Panc1 (cell line): ENCODE data around the gene BCL2L1. TPM values are rescaled to one million over a fixed set of nuclear protein-coding genes. Genes with fewer than 3 reads are reported as not detected.

Experiments used
- ATAC-seq: fragments of 200-7000 bp; cut with Tn5 transposase; 2 replicates; pipeline ENCODE4 v1.9.1; 2020; ENCODE audit warnings: mild to moderate bottlenecking, moderate library complexity
- BruUV-seq: library from RNA; stranded (reverse); fragments of 400-500 nt; replicated peaks from 2 replicates; lab custom pipeline; 2021; lab: Mats Ljungman, UMichigan
- CTCF ChIA-PET: fragments of 300-600 bp; sonication (Branson Sonifier 250); formaldehyde crosslinking; loops from one replicate; lab custom pipeline; 2022; ENCODE audit warnings: antibody characterized with exemption; lab: Charles Lee
- POLR2A ChIA-PET: fragments of 300-600 bp; sonication (Branson Sonifier 250); formaldehyde crosslinking; loops from one replicate; lab custom pipeline; 2022; ENCODE audit warnings: antibody characterized with exemption; lab: Charles Lee
- DNase-seq: peaks from one replicate; pipeline ENCODE4 v3.0.0-alpha.2; 2010; ENCODE audit warnings: low read depth, low spot score
- H3K27ac ChIP-seq: 2 replicates; pipeline ENCODE4 v1.5.1; 2011; ENCODE audit warnings: mild to moderate bottlenecking, low read length, inconsistent platforms
- H3K27me3 ChIP-seq: fragments of 200-500 bp; sonication (Bioruptor generic); 2 replicates; pipeline ENCODE4 v1.6.0; 2014; ENCODE audit warnings: low read length, inconsistent platforms; ENCODE audit not compliant: control insufficient read depth, insufficient read depth
- H3K36me3 ChIP-seq: fragments of 200-500 bp; sonication (Bioruptor generic); 2 replicates; pipeline ENCODE4 v1.5.1; 2014; ENCODE audit warnings: inconsistent platforms, mild to moderate bottlenecking, low read length, moderate library complexity; ENCODE audit not compliant: control insufficient read depth, insufficient read depth
- H3K4me1 ChIP-seq: 2 replicates; pipeline ENCODE4 v1.5.1; 2011; ENCODE audit warnings: inconsistent platforms, mild to moderate bottlenecking, low read length, moderate library complexity; ENCODE audit not compliant: control insufficient read depth, insufficient read depth
- H3K4me3 ChIP-seq, 2 experiments: 2 replicates each; pipeline ENCODE4 v1.5.1; 2011 to 2012; ENCODE audit warnings: low read depth in 2 of 2, low read length in 2 of 2, mild to moderate bottlenecking in 2 of 2, inconsistent platforms in 1 of 2, moderate library complexity in 1 of 2
- H3K9me3 ChIP-seq: fragments of 200-500 bp; sonication (Bioruptor generic); 2 replicates; pipeline ENCODE4 v1.5.1; 2014; ENCODE audit warnings: low read depth, mild to moderate bottlenecking, inconsistent platforms, low read length, moderate library complexity; ENCODE audit not compliant: control insufficient read depth, insufficient read depth
- POLR2AphosphoS5 ChIP-seq: IDR thresholded peaks from 2 replicates; pipeline ENCODE4 v1.6.1; 2012; ENCODE audit warnings: mild to moderate bottlenecking, low read depth, low read length, moderate library complexity
- SIN3A ChIP-seq: IDR thresholded peaks from 2 replicates; pipeline ENCODE4 v1.6.1; 2012; ENCODE audit warnings: low read depth, mild to moderate bottlenecking, low read length, moderate library complexity, borderline replicate concordance; ENCODE audit not compliant: insufficient read depth
- TCF7L2 ChIP-seq: IDR thresholded peaks from 2 replicates; pipeline ENCODE4 v1.6.1; 2011; ENCODE audit warnings: mild to moderate bottlenecking, low read depth, low read length, inconsistent platforms
- in situ Hi-C: cut with HindIII; loops from 2 replicates; pipeline ENCODE4 v1.10.0; 2016; ENCODE audit warnings: low sequenced_read_pairs, low pct_unique_long_range_greater_than_20kb
- intact Hi-C: fragments of 100-400 bp; cut with micrococcal nuclease; formaldehyde crosslinking; loops from one replicate; pipeline ENCODE4 v1.10.0; 2022; ENCODE audit not compliant: unreplicated experiment
- total RNA-seq: library from RNA; stranded (reverse); gene quantifications from one replicate; pipeline ENCODE4 v1.2.1, GENCODE V29; 2021; ENCODE audit not compliant: unreplicated experiment
- TF ChIP-seq, protein P1 (sequence below), 2 experiments: IDR thresholded peaks; 2 replicates each; pipeline ENCODE4 v1.6.1; 2011 to 2012; ENCODE audit warnings: low read depth in 2 of 2, control low read depth in 1 of 2, low read length in 1 of 2, mild to moderate bottlenecking in 1 of 2, moderate library complexity in 1 of 2; ENCODE audit not compliant: insufficient read depth in 1 of 2
- TF ChIP-seq, protein P2 (sequence below): fragments of 450-650 bp; IDR thresholded peaks from 2 replicates; pipeline ENCODE4 v1.5.1; 2017; ENCODE audit warnings: mild to moderate bottlenecking

Gene BCL2L1
- total RNA-seq, 1 experiment from 2014 or later: 150 TPM

DNA sequence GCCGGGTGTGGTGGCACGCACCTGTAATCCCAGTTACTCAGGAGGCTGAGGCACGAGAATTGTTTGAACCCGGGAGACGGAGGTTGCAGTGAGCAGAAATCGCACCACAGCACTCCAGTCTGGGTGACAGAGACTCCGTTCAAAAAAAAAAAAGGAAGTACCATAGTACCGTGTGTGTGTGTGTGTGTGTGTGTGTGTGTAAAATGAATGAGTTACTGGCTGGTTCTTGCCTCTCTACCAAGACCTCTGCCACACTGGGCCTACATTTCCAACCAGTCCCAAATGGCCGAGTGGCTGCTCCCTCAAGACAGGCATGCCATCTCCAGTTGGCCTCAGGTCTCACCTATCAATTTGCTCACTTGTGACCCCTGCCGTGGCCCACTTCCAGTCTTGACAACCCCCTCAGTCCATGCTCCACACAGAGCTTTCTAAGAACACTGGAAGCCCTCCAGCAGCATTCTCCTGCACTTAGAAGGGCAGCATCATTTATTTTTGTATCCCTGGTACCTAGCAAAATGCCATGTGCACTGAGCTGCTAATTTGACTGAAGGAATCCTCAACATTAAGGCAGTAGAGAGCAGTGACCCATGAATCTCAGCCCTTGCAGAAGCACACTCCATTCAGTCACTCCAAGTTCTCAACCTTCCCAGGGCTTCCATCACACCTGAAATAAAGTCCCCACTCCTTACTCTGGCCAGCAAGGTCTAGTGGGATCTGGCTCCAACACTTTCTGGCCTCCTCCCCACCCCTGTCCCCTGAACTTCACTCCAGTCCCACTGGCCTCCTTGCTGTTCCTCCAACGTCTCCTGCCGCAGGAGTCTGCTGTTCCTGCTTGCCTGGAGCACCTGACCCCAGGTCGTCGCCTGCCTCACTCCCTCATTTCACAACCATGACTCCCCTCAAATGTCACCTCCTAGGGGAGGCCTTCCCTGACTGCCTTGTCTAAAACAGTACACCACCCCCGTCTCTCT lies 55.1 kb downstream of the BCL2L1 start:
- BruUV-seq: no TSS peak
- TF ChIP-seq, protein P1, sequence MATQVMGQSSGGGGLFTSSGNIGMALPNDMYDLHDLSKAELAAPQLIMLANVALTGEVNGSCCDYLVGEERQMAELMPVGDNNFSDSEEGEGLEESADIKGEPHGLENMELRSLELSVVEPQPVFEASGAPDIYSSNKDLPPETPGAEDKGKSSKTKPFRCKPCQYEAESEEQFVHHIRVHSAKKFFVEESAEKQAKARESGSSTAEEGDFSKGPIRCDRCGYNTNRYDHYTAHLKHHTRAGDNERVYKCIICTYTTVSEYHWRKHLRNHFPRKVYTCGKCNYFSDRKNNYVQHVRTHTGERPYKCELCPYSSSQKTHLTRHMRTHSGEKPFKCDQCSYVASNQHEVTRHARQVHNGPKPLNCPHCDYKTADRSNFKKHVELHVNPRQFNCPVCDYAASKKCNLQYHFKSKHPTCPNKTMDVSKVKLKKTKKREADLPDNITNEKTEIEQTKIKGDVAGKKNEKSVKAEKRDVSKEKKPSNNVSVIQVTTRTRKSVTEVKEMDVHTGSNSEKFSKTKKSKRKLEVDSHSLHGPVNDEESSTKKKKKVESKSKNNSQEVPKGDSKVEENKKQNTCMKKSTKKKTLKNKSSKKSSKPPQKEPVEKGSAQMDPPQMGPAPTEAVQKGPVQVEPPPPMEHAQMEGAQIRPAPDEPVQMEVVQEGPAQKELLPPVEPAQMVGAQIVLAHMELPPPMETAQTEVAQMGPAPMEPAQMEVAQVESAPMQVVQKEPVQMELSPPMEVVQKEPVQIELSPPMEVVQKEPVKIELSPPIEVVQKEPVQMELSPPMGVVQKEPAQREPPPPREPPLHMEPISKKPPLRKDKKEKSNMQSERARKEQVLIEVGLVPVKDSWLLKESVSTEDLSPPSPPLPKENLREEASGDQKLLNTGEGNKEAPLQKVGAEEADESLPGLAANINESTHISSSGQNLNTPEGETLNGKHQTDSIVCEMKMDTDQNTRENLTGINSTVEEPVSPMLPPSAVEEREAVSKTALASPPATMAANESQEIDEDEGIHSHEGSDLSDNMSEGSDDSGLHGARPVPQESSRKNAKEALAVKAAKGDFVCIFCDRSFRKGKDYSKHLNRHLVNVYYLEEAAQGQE (IDR thresholded peaks at IDR 0.05; ENCODE audit: insufficient read depth in 1 of 2, low read depth in 2 of 2, low read length in 1 of 2): no peak
- no peak for TF ChIP-seq TCF7L2
- TF ChIP-seq POLR2AphosphoS5: no peak
- no peak for TF ChIP-seq SIN3A
- TF ChIP-seq, protein P2, sequence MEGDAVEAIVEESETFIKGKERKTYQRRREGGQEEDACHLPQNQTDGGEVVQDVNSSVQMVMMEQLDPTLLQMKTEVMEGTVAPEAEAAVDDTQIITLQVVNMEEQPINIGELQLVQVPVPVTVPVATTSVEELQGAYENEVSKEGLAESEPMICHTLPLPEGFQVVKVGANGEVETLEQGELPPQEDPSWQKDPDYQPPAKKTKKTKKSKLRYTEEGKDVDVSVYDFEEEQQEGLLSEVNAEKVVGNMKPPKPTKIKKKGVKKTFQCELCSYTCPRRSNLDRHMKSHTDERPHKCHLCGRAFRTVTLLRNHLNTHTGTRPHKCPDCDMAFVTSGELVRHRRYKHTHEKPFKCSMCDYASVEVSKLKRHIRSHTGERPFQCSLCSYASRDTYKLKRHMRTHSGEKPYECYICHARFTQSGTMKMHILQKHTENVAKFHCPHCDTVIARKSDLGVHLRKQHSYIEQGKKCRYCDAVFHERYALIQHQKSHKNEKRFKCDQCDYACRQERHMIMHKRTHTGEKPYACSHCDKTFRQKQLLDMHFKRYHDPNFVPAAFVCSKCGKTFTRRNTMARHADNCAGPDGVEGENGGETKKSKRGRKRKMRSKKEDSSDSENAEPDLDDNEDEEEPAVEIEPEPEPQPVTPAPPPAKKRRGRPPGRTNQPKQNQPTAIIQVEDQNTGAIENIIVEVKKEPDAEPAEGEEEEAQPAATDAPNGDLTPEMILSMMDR: no peak
- in situ Hi-C loops (no loop called here), intact Hi-C loops (no loop called here)
- H3K4me3 ChIP-seq: no peak overlapping the region
- H3K27ac ChIP-seq: peak overlapping the region; percentile 0; the same call in 1 of the 2 replicates
- ChIA-PET CTCF (interaction anchor here (1.2 kb wide), 1 partner anchor 55 kb away, joined by 3 read pairs; the partner anchor contains the start of gene BCL2L1), POLR2A (no interaction called here)
- H3K4me1 ChIP-seq: peaks cover 49% of the 10 kb centered on the region
- H3K27me3 ChIP-seq: no peaks in the 10 kb centered on the region
- no peaks in the 10 kb centered on the region for H3K36me3 ChIP-seq
- DNase-seq (no peak), ATAC-seq (no peak)
- no peaks in the 10 kb centered on the region for H3K9me3 ChIP-seq

DNA sequence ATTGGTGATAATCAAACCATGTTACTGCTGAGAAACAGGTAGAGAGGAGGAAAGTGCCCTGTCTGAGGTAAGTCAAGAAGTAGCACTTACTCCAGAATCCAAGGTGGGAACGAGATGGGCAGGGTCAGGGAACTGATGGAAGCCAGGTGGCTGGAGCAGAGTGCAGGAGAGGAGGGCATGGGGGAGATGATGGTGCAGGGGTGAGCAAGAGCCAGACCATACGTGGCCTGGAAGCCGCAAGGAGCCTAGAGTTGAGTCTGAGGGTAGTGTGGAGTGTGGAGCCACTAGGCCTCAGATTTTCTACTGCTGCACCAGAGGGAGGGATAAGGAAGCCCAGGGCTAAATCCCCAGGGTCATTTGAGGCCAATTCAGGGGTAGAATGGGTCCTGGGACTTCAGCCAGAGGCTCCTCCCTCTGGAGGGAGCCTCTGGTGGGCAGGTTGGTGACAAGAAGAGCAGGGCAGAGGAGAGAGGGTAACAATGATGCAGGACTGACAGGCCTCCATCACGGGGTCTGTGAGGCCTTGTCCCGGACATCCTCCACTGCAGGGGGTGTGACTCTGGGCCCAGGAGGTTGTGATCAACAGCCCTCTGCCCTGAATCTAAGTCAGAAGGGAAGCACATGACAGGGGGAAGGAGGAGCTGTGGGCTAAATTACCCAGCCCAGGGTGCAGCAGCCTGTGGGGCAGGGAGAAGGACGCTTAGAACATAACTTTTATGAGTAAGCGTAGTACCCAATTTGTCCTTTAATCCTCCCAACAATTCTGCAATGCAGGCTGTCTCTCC lies 56.2 kb downstream of the BCL2L1 start:
- peak overlapping the region; percentile 15; the same call in 1 of the 2 replicates for H3K27ac ChIP-seq
- H3K4me3 ChIP-seq: no peak overlapping the region
- 0 out of 2 replicates have a peak, but pooled peaks have one; percentile 5 for ATAC-seq
- ChIA-PET CTCF (interaction anchor here (1.2 to 7.8 kb wide), 2 partner anchors 56 kb away, joined by 3 to 195 read pairs; partner anchors contain the start of gene BCL2L1), POLR2A (no interaction called here)
- no peak for DNase-seq
- in situ Hi-C loops: no loop called here
- no peaks in the 10 kb centered on the region for H3K9me3 ChIP-seq
- intact Hi-C loops: no loop called here
- no peaks in the 10 kb centered on the region for H3K36me3 ChIP-seq
- peaks cover 56% of the 10 kb centered on the region for H3K4me1 ChIP-seq
- no TSS peak for BruUV-seq
- H3K27me3 ChIP-seq: no peaks in the 10 kb centered on the region
- no peak for TF ChIP-seq SIN3A
- TF ChIP-seq, protein P2: no peak
- TF ChIP-seq POLR2AphosphoS5: no peak
- TF ChIP-seq, protein P1 (IDR thresholded peaks at IDR 0.05; ENCODE audit: insufficient read depth in 1 of 2, low read depth in 2 of 2, low read length in 1 of 2): no peak
- TF ChIP-seq TCF7L2: no peak
